Calu3 (cell line): ENCODE measurements around the gene HRH2. TPM values are rescaled to one million over a fixed set of nuclear protein-coding genes. Genes with fewer than 3 reads are reported as not detected.
"Not testable (repeated sequence)": the region's sequence is repeated elsewhere in the genome, so short reads cannot be mapped to it uniquely, and the experiment has no call there.

Source experiments
- BruUV-seq: library from RNA; stranded (reverse); fragments of 400-500 nt; replicated peaks from 2 replicates; lab custom pipeline; 2021; lab: Mats Ljungman, UMichigan
- CTCF ChIA-PET: fragments of 300-600 bp; sonication (Branson Sonifier 250); formaldehyde crosslinking; loops from one replicate; lab custom pipeline; 2022; ENCODE audit warnings: antibody characterized with exemption; lab: Charles Lee
- DNase-seq: peaks from one replicate; pipeline ENCODE4 v3.0.0; 2022
- H3K27ac Mint-ChIP-seq: one replicate; pipeline ENCODE4 v1.8.0; 2022; ENCODE audit warnings: mixed read lengths; ENCODE audit not compliant: unreplicated experiment
- H3K27me3 Mint-ChIP-seq: one replicate; pipeline ENCODE4 v1.8.0; 2022; ENCODE audit warnings: mixed read lengths; ENCODE audit not compliant: unreplicated experiment
- H3K36me3 Mint-ChIP-seq: one replicate; pipeline ENCODE4 v1.8.0; 2022; ENCODE audit warnings: mild to moderate bottlenecking, moderate library complexity, mixed read lengths; ENCODE audit not compliant: insufficient read depth, unreplicated experiment
- H3K4me1 Mint-ChIP-seq: one replicate; pipeline ENCODE4 v1.8.0; 2022; ENCODE audit warnings: mild to moderate bottlenecking, low read depth, mixed read lengths; ENCODE audit not compliant: unreplicated experiment
- H3K4me3 Mint-ChIP-seq: one replicate; pipeline ENCODE4 v1.8.0; 2022; ENCODE audit warnings: mild to moderate bottlenecking, low read depth, moderate library complexity, mixed read lengths; ENCODE audit not compliant: unreplicated experiment
- H3K9me3 Mint-ChIP-seq: one replicate; pipeline ENCODE4 v1.8.0; 2022; ENCODE audit warnings: low read depth, mixed read lengths; ENCODE audit not compliant: unreplicated experiment
- intact Hi-C: fragments of 100-400 bp; cut with micrococcal nuclease; formaldehyde crosslinking; loops from one replicate; pipeline ENCODE4 v1.10.0; 2022; ENCODE audit not compliant: unreplicated experiment
- total RNA-seq: library from RNA; stranded (reverse); gene quantifications from 2 replicates; pipeline ENCODE4 v1.2.3, GENCODE V29; 2022
- TF ChIP-seq, protein P1 (sequence below): fragments of 200-600 bp; IDR thresholded peaks from one replicate; pipeline ENCODE4 v1.8.0; 2022; ENCODE audit warnings: antibody characterized with exemption; ENCODE audit not compliant: unreplicated experiment

HRH2 gene
- total RNA-seq, 1 experiment from 2014 or later: not detected

DNA sequence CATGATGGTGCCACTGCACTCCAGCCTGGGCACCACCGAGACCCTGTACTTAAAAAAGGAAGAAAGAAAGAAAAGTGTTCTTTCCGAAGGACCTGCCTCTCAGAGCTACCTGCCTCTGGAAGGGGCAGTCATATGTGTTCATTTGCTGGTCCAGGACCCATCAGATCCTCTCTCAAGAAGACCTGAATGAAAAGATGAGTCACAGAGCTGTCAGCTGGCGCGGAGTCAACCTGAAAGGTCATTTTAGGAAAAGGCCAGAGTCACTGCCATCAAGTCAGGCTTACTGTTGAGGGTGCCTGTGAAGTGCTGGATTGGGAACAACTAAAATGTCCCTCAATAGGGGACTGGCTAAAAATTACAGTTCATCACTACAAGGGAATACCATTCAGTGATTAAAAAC, 14.9 kb upstream of the HRH2 start:
- Mint-ChIP-seq H3K27ac (no peak overlapping the region), H3K4me1 (no peaks in the 10 kb centered on the region), H3K9me3 (no peaks in the 10 kb centered on the region), H3K4me3 (no peak overlapping the region), H3K36me3 (no peaks in the 10 kb centered on the region), H3K27me3 (peaks cover 9% of the 10 kb centered on the region)
- DNase-seq: no peak
- intact Hi-C loops: no loop called here
- TF ChIP-seq, protein P1, sequence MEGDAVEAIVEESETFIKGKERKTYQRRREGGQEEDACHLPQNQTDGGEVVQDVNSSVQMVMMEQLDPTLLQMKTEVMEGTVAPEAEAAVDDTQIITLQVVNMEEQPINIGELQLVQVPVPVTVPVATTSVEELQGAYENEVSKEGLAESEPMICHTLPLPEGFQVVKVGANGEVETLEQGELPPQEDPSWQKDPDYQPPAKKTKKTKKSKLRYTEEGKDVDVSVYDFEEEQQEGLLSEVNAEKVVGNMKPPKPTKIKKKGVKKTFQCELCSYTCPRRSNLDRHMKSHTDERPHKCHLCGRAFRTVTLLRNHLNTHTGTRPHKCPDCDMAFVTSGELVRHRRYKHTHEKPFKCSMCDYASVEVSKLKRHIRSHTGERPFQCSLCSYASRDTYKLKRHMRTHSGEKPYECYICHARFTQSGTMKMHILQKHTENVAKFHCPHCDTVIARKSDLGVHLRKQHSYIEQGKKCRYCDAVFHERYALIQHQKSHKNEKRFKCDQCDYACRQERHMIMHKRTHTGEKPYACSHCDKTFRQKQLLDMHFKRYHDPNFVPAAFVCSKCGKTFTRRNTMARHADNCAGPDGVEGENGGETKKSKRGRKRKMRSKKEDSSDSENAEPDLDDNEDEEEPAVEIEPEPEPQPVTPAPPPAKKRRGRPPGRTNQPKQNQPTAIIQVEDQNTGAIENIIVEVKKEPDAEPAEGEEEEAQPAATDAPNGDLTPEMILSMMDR: no peak
- BruUV-seq: no TSS peak
- CTCF ChIA-PET: no interaction called here

DNA sequence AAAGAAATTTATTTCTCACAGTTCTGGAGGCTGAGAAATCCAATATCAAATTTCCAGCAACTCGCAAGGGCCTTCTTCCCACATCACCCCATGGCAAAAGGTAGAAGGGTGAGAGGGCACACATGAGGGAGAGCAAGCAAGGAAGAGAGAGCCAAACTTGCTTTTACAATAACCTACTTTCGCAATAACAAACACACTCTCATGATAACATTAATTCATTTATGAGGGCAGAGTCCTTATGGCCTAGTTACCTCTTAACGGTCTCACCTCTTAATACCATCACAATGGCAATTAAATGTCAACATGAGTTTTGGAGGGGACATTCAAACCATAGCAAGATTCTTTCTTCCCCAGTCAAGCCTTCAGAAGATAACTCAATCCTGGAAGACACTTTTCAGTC, 11.6 kb upstream of the HRH2 start:
- intact Hi-C loops: no loop called here
- Mint-ChIP-seq H3K27ac (no peak overlapping the region), H3K27me3 (no peaks in the 10 kb centered on the region), H3K36me3 (no peaks in the 10 kb centered on the region), H3K9me3 (peaks cover 4% of the 10 kb centered on the region), H3K4me1 (no peaks in the 10 kb centered on the region), H3K4me3 (no peak overlapping the region)
- TF ChIP-seq, protein P1: no peak
- BruUV-seq: no TSS peak
- CTCF ChIA-PET: no interaction called here
- no peak for DNase-seq

DNA sequence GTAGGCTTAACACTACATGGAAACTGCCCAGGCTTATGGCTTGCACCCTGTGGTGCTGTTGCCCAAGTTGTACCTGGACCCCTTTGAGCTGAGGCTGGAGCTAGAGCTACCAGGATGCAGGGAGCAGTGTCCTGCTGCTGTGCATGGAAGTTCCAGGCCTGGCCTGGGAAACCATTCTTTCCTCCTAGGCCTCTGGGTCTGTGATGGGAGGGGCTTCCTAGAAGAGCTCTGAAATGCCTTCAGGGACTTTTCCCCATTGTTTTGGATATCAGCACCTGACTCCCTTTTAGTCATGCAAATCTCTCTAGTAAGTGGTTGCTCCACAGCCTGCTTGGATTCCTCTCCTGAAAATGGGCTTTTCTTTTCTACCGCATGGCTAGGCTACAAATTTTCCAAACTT, 7.9 kb upstream of the HRH2 start:
- CTCF ChIA-PET: no interaction called here

DNA sequence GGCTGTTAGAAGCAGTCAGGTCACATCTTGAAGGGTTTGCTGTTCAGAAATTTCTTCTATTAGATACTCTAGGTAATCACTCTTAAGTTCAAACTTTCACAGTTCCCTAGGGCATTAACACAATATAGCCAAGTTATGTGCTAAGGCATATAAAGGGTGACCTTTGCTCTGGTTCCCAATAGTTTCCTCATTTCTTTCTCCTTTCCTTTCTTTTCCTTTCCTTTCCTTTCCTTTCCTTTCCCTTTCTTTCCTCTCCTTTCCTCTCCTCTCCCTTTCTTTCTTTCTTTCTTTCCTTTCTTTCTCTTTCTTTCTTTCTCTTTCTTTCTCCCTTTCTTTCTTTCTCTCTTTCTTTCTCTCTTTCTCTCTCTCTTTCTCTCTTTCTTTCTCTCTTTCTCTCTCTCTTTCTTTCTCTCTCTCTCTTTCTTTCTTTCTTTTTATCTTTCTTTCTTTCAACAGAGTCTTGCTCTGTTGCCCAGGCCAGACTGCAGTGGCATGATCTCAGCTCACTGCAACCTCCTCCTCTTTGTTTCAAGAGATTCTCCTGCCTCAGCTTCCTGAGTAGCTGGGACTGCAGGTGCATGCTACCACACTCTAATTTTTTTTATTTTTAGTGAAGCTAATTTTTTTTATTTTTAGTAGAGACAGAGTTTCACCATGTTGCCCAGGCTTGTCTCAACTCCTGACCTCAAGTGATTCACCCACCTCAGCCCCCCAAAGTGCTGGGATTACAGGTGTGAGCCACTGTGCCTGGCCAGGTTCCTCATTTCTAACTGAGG, 7.3 kb upstream of the HRH2 start:
- BruUV-seq, intact Hi-C loops, DNase-seq, H3K4me1 Mint-ChIP-seq, H3K4me3 Mint-ChIP-seq, H3K9me3 Mint-ChIP-seq, H3K27ac Mint-ChIP-seq, CTCF ChIA-PET, H3K36me3 Mint-ChIP-seq: not testable (repeated sequence)
- peaks cover 30% of the 10 kb centered on the region for H3K27me3 Mint-ChIP-seq

More for the DNA sequence above, 7.9 kb upstream of the HRH2 start:
- Mint-ChIP-seq H3K9me3 (peaks cover 4% of the 10 kb centered on the region), H3K27ac (no peak overlapping the region), H3K4me3 (no peak overlapping the region), H3K27me3 (peaks cover 23% of the 10 kb centered on the region), H3K36me3 (no peaks in the 10 kb centered on the region), H3K4me1 (no peaks in the 10 kb centered on the region)
- intact Hi-C loops: no loop called here
- TF ChIP-seq, protein P1: no peak
- DNase-seq: no peak
- BruUV-seq: no TSS peak
